SW 1271 (cell line): Measurements from ENCODE around the gene HIF3A.

Source experiments
- DNase-seq, 2 experiments: peaks; one replicate each; lab custom pipeline; 2025; lab: John Stamatoyannopoulos, UW

HIF3A gene

DNA sequence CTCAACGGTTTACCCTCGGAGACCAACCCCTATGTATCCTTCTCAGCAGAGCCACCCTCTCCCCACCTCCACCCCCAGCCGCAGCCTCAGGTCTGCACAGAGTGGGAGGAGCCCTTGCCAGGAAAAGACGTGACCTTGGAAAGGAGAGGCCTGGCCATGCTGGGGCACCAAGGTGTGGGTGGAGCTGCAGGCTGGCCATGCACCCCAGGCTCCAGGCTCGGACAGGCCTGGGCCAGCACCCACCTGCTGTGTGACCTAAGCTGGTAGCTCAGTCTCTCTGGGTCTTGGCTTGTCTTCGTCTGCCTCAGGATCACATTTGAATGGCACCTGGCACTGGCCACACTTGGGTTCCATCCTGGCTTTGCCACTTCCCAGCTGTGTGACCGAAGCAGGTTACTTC, 87.0 kb downstream of the HIF3A start:
- DNase-seq, result no peak

- DNase-seq, result no peak
These were observed 87.6 kb downstream of the HIF3A start for GRCh38 chr19:46384396-46384795.

DNA sequence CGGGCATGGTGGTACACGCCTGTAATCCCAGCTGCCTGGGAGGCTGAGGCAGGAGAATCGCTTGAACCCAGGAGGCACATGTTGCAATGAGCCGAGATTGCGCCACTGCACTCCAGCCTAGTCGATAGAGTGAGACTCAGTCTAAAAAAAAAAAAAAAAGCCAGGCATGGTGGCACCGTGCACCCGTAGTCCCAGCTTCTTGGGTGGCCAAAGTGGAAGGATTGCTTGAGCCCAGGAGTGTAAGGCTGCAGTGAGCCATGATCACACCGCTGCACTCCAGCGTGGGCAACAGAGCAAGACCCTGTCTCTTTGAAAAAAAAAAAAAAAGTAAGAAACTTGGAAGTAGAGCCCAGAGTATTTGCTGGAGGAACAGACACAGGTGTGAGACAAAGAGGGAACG, 88.8 kb downstream of the HIF3A start:
- DNase-seq, result no peak

DNA sequence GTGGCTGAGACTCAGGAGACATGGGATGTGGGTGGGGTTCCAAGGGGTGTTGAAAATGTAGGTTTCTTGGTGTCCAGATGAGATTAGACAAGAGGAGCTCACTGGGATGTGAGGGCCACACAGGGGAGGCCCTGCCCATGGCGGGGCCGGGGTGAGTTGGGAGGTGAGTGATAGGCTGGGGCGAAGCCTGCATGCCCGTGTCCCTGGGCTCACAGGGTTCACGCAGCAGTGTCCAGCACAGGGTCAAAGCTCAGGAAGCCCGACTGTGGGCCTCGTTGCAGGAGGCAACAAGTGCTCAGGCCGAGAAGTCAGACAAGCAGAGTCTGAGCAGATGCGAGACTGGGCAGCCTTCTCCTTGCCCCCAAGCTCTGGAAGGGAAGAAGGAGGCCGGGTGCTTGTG, 89.3 kb downstream of the HIF3A start:
- DNase-seq, result no peak

GRCh38 chr19:46386996-46387712, 90.3 kb downstream of the HIF3A start:
- DNase-seq, result no peak

DNA sequence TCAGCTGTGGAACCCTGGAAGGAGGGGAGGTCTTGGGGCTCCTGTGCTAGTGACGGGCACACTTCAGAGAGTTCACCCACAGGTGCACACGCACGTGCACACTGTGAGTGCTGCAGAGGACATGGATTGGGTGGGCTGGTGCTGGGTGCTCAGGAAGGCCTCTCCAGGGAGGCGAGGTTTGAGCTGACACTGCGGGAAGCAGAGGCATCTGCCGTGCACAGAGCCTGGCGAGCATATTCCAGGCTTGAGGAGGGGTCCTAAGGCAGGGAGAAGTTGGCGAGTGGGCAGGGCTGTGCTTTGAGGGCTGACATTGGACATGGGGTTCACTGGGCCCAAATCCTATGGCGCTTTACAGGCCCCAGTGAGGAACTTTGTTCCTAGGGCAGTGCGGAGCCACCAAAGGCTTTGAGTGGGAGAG, 90.9 kb downstream of the HIF3A start:
- DNase-seq, result no peak

GRCh38 chr19:46388311-46389095, 91.7 kb downstream of the HIF3A start:
- DNase-seq, result no peak

DNA sequence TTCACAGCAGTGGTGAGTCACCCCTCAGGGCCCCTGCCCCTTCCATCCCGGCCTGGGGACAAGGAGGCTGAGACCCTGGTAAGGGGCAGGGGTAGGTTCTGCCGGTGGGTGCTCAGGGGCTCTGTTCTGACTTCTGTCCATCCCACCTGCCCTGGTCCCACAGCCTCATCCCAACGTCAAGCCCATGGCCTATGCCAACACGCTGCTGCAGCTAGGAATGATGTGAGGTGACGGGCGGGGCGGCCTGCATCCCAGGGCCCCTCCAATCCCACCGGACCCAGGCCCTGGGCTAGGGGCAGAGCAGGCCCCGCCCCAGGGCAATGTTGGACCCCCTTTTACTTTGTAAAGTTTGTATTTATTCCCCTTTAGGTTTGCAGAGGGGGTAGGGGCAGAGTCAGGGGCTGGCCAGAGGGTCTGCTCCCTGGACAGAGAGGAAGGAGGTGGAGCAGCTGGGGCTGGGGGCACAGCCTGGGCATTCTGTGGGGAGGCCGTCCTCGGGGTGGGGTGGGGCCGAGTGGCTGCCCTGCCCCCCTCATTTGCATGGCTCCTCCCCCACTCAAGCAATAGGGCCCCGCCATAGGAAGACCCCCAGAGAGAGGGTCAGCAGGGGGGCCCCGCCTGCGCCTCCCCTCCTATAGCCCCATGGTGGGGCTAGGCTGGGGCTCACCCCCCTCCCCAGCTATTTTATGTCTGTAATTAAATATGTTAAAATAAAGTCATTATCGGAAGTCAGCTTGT, 93.4 kb downstream of the HIF3A start:
- no peak for DNase-seq

DNA sequence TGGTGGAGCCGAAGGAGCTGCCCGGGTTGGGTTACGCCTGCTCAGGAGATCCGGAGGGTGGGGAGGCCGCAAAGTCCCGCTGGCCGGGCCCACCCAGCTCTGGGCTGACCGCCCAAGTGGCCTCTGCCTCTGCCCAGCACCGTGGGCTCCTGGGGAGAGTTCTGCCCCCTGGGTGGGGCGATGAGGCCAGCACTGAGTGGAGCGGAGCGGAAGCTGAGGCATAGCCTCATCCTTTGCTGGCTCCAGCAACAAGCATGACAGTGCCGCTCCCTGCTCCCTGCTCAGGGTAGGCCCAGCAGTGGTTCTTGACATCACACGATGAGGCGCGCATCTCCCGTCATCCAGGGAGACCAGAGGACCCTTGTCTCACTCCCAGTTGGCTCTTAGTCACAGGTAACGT, 94.0 kb downstream of the HIF3A start:
- DNase-seq, result no peak

DNA sequence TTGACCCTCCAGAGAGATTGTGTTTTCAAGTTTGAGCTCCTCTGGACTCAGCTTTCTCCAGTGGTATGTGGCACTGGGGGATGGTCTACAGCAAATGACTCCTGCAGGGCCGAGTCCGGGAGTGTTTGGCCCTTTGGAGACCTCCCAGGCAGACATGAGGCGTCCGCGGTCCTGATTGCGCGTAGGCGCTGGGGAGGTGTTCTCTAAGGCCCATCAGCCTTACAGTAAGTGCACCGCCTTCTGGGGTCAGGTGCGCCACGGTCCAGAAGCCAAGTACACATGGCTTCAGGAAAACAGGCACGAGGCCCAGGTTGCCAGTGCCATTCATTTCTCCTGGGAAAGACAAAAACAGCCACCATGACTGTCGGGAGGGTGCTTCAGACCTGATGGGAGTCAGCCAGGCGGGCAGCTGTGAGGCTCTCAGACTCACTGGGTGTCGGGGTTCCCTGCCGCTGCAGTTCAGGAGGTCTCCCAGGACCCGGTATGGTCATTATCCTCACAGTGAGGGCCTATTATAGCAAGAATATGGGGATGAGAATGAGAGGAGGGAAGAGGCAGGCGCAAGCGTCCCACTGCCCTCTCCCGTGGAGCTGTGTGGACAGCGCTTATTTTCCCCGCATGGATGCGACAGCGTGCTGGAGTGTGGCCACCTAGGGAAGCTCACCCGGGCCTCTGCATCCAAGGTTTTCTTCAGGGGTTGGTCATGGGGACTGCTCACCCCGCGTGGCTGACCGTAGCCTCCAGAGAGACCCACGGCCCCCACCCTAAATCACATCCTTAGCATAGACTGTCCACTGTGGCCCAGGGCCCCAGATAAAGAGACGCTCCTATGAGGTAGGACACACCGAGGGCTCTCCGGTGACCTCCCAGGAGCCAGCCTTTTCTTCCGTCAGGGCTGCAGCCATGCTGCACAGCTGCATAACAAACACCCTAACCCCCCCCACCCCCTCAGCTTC, 94.7 kb downstream of the HIF3A start:
- DNase-seq, result no peak

DNA sequence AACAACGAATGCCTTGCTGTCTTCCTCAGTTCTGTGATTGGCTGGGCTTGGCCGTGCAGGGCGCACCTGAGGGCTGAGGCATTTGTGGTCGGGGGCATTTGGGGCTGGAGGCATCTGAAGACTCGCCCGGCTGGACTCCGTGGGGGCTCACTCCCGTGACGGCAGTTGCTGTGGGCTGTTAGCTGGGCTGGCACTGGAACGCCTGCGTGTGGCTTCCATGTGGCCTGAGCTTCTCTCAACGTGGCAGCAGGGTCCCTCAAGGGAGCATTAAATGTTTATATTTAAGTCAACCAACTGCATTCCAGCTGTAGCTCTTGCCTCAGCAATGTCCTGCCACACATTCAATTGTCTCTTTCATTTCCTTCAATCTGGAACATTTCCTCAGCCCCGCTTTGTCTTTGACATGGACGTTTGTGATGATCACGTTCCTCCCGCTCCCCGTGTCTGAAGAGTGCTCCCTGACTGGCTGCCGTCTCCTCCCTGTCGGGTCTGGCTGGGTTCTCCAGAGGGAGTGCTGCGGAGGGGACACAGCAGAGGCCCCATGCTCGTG, 95.5 kb downstream of the HIF3A start:
- DNase-seq, result no peak

DNA sequence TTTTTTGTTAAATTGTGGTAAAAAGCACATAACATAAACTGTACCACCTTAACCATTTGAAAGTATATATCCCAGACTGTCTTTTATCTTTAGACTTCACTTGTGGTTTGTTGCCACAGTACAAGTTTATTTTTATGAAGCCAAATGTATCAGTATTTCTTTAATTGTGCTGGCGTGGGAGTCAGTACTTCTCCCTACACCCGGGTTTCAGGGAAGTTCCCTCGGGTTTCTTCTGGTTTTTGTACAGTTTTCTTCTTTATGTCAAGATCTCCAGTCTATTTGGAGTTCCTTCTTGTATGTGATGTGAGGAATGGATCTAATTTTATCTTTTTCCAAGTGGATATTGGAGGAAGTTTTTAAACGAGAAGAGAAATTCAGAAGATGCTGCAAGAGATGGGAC, 96.0 kb downstream of the HIF3A start:
- no peak for DNase-seq
